ENCODE results near the gene ITGA11. TPM values are rescaled to one million over a fixed set of nuclear protein-coding genes. Genes with fewer than 3 reads are reported as not detected.
"Not testable (repeated sequence)": the region's sequence is repeated elsewhere in the genome, so short reads cannot be mapped to it uniquely, and the experiment has no call there.

The ITGA11 gene
- total and polyA plus RNA-seq, 3 experiments from 2014 or later: not detected

DNA sequence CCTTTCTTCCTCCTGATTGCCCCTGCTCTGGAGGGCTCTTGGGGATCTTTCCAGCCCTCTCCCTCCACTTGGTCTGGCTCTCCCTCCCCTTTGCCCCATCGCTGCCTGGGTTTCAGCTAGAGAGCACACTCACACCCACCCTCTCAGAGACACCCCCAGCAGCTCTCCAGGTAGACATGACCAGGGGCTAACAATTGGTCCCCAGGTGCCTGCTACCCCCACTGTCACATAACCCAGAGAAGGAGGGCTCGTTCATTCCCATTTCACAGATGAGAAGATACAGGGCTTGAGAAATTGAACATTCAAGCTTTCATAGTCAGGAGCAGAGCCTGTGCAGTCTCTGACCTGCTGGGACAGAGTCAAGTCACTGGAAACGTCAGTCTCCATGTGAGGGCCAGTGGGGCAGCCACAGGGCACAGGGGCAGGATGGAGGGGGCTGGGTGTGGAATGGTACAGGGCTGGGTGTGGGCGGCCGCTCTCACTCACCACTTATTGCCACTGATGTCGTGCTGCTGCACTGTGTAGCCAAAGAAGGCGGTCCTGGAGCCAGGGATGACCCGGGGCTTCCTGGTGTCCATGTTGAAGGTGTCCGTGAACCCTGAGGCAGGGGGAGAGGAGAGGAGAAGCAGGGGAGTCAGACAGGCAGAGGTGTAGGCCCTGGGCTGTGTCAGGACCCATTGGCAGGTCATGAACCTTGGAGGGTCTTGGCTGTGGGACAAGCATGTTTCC lies 29.4 kb downstream of the ITGA11 start:
- Histone ChIP-seq H3K4me3 (ENCODE audit: low read length) (no peak overlapping the region), H3K27ac (ENCODE audit: low read depth, low read length) (no peak overlapping the region), H3K9me3 (ENCODE audit: low read length) (no peaks in the 10 kb centered on the region), H3K36me3 (ENCODE audit: insufficient read depth, low read length) (no peaks in the 10 kb centered on the region), H3K4me1 (ENCODE audit: insufficient read depth, low read length) (no peaks in the 10 kb centered on the region), H3K27me3 (ENCODE audit: insufficient read depth, low read length, poor library complexity, severe bottlenecking) (no peaks in the 10 kb centered on the region)
- no peaks in the 10 kb centered on the region for H3K4me1 Mint-ChIP-seq
- peaks cover 0 to 3% (median 0%) of the 10 kb centered on the region in 5 donors for H3K9me3 Mint-ChIP-seq
- H3K27ac Mint-ChIP-seq: no peak overlapping the region
- H3K27me3 Mint-ChIP-seq: no peaks in the 10 kb centered on the region
- ChIA-PET CTCF (no interaction called here), POLR2A (no interaction called here)
- H3K4me3 Mint-ChIP-seq: no peak overlapping the region
- no peaks in the 10 kb centered on the region for H3K36me3 Mint-ChIP-seq
- no peak for DNase-seq

DNA sequence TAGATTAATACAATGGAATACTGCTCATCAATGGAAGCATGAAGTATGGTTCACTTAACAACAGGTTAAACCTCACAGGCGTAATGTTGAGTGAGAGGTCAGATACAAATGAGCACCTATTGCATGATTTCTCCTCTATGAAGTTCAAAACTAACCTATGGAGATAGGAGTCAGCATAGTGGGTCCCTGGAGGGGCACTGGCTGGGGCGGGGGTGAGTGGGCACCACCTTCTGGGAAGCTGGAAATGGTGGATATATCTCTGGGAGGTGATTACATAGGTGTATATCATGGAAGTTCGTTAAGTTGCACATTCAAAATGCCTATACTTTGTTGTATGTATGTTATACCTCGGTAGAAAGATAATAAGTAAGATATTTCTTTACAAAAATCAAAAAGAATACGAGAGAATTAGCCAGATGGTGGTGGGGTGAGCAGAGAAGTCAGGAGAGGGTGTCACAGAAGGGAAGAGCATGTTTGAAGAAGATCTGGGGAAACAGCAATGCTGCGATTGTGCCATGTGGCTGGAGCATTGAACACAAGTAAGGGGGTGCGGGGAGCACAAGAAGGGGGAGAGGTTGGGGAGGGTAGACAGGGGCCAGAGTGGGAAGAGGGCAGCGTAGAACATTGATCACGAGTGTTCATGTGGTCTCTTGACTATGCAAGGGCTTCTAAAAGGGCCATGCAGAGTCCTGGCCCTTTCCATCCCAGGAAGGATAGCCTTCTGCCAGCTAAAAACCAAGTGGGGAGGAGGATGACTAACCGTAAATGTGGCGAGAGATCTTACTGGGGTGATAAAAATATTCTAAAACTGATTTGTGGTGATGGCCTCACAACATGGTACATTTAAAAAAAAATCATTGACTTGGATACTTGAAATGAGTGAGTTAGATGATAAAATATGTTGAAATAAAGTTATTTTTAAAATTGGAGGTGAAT lies 30.2 kb downstream of the ITGA11 start:
- DNase-seq: no peak
- Histone ChIP-seq H3K4me3 (ENCODE audit: low read length) (no peak overlapping the region), H3K9me3 (ENCODE audit: low read length) (no peaks in the 10 kb centered on the region), H3K27me3 (ENCODE audit: insufficient read depth, low read length, poor library complexity, severe bottlenecking) (no peaks in the 10 kb centered on the region), H3K4me1 (ENCODE audit: insufficient read depth, low read length) (no peaks in the 10 kb centered on the region), H3K36me3 (ENCODE audit: insufficient read depth, low read length) (no peaks in the 10 kb centered on the region), H3K27ac (ENCODE audit: low read depth, low read length) (no peak overlapping the region)
- H3K27me3 Mint-ChIP-seq: no peaks in the 10 kb centered on the region
- ChIA-PET POLR2A (no interaction called here), CTCF (no interaction called here)
- peak overlapping the region in 1 of 8 donors; percentile 17 for H3K27ac Mint-ChIP-seq
- peaks cover 0 to 3% (median 0%) of the 10 kb centered on the region in 5 donors for H3K9me3 Mint-ChIP-seq
- no peaks in the 10 kb centered on the region for H3K36me3 Mint-ChIP-seq
- H3K4me3 Mint-ChIP-seq: no peak overlapping the region
- H3K4me1 Mint-ChIP-seq: no peaks in the 10 kb centered on the region

DNA sequence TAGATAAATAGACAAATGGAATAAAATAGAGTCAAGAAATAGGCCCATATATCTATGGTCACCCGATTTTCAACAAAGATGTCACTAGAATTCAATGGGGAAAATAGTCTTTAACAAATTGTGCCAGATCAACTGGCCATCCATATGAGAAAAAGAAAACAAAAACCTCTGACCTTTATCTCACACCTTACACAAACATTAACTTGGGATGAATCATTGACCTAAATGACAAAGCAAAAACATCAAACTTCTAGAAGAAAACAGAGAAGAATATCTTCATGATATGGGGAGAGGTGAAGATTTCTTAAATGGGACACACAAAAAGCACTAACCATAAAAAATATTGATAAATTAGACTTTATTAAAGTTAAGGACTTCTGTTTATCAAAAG lies 31.9 kb downstream of the ITGA11 start:
- no peak overlapping the region for H3K4me3 ChIP-seq (ENCODE audit: low read length)
- Mint-ChIP-seq H3K27me3 (peaks cover 3 to 5% of the 10 kb centered on the region in 2 donors), H3K9me3 (peaks cover 0 to 6% (median 0%) of the 10 kb centered on the region in 5 donors), H3K27ac (no peak overlapping the region), H3K4me3 (no peak overlapping the region), H3K4me1 (no peaks in the 10 kb centered on the region), H3K36me3 (no peaks in the 10 kb centered on the region)
- DNase-seq: no peak
- no peaks in the 10 kb centered on the region for H3K36me3 ChIP-seq (ENCODE audit: insufficient read depth, low read length)
- no peaks in the 10 kb centered on the region for H3K4me1 ChIP-seq (ENCODE audit: insufficient read depth, low read length)
- ChIA-PET POLR2A (no interaction called here), CTCF (no interaction called here)
- no peaks in the 10 kb centered on the region for H3K9me3 ChIP-seq (ENCODE audit: low read length)
- H3K27me3 ChIP-seq (ENCODE audit: insufficient read depth, low read length, poor library complexity, severe bottlenecking): no peaks in the 10 kb centered on the region
- no peak overlapping the region for H3K27ac ChIP-seq (ENCODE audit: low read depth, low read length)

DNA sequence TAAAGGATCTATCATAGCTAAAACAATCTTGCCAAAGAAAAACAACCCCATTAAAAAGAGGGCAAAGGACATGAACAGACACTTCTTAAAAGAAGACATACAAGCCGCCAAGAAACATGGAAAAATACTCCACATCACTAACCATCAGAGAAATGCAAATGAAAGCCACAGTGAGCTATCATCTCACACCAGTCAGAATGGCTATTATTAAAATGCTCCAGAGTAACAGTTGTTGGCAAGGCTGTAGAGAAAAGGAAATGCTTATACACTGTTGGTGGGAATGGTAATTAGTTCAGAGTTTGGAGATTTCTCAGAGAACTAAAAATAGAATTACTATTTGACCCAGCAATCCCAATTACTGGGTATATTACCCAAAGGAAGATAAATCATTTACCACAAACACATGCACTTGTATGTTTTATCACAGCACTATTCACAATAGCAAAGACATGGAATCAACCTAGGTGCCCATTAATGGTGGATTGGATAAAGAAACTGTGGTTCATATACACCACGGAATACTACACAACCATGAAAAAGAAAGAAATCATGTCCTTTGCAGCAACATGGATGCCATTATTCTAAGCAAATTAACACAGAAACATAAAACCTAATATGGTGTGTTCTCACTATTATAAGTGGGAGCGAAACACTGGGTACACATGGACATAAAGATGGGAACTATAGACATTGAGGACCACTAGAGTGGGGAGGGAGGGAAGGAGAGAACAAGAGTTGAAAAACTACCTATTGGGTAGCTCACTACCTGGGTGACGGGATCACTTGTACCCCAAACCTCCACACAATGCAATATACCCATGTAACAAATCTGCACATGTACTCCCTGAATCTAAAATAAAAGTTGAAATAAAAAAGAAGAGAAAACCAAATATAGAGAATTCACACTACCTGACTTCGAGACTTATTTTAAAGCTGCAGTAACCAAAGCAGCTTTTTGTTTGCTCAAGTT lies 32.6 kb downstream of the ITGA11 start:
- Histone ChIP-seq H3K4me1 (ENCODE audit: insufficient read depth, low read length) (no peaks in the 10 kb centered on the region), H3K27me3 (ENCODE audit: insufficient read depth, low read length, poor library complexity, severe bottlenecking) (no peaks in the 10 kb centered on the region), H3K9me3 (ENCODE audit: low read length) (no peaks in the 10 kb centered on the region), H3K36me3 (ENCODE audit: insufficient read depth, low read length) (no peaks in the 10 kb centered on the region), H3K4me3 (ENCODE audit: low read length) (no peak overlapping the region), H3K27ac (ENCODE audit: low read depth, low read length) (no peak overlapping the region)
- ChIA-PET POLR2A (no interaction called here), CTCF (no interaction called here)
- no peak overlapping the region for H3K4me3 Mint-ChIP-seq
- peaks cover 0 to 9% (median 0%) of the 10 kb centered on the region in 5 donors for H3K9me3 Mint-ChIP-seq
- no peaks in the 10 kb centered on the region for H3K4me1 Mint-ChIP-seq
- H3K27me3 Mint-ChIP-seq: peaks cover 7 to 12% of the 10 kb centered on the region in 2 donors
- no peak overlapping the region for H3K27ac Mint-ChIP-seq
- DNase-seq: no peak
- no peaks in the 10 kb centered on the region for H3K36me3 Mint-ChIP-seq

DNA sequence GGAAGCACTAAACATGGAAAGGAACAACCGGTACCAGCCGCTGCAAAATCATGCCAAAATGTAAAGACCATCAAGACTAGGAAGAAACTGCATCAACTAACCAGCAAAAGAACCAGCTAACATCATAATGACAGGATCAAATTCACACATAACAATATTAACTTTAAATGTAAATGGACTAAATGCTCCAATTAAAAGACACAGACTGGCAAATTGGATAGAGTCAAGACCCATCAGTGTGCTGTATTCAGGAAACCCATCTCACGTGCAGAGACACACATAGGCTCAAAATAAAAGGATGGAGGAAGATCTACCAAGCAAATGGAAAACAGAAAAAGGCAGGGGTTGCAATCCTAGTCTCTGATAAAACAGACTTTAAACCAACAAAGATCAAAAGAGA lies 34.0 kb downstream of the ITGA11 start:
- POLR2A ChIA-PET; H3K27ac ChIP-seq (ENCODE audit: low read depth, low read length); H3K4me3 ChIP-seq (ENCODE audit: low read length); H3K27ac Mint-ChIP-seq; H3K36me3 Mint-ChIP-seq; H3K27me3 ChIP-seq (ENCODE audit: insufficient read depth, low read length, poor library complexity, severe bottlenecking); H3K4me3 Mint-ChIP-seq; H3K4me1 Mint-ChIP-seq; H3K9me3 Mint-ChIP-seq; H3K9me3 ChIP-seq (ENCODE audit: low read length); H3K4me1 ChIP-seq (ENCODE audit: insufficient read depth, low read length); DNase-seq; CTCF ChIA-PET; H3K36me3 ChIP-seq (ENCODE audit: insufficient read depth, low read length): not testable (repeated sequence)
- H3K27me3 Mint-ChIP-seq: peaks cover 7 to 26% of the 10 kb centered on the region in 2 donors

DNA sequence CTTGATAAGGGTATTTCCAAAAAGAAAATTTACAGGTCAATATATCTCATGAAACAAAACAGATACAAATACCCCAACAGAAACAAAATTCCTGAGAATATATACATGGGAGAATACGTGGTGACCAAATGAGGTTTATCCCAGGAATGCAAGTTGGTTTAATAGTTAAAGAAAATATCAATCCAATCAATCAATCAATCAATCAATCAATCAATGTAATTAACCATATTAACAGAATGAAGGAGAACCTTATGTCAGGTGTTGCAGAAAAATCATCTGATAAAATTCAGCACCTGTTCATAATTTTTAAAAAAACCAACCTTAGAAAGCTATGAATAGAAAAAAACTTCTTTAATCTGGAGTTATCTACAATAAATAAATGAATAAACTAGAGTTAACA lies 35.9 kb downstream of the ITGA11 start:
- CTCF ChIA-PET: no interaction called here
- Histone ChIP-seq H3K4me1 (ENCODE audit: insufficient read depth, low read length) (no peaks in the 10 kb centered on the region), H3K9me3 (ENCODE audit: low read length) (no peaks in the 10 kb centered on the region), H3K4me3 (ENCODE audit: low read length) (no peak overlapping the region), H3K36me3 (ENCODE audit: insufficient read depth, low read length) (no peaks in the 10 kb centered on the region), H3K27me3 (ENCODE audit: insufficient read depth, low read length, poor library complexity, severe bottlenecking) (no peaks in the 10 kb centered on the region), H3K27ac (ENCODE audit: low read depth, low read length) (no peak overlapping the region)
- H3K4me1 Mint-ChIP-seq: no peaks in the 10 kb centered on the region
- POLR2A ChIA-PET: no interaction called here
- no peaks in the 10 kb centered on the region for H3K36me3 Mint-ChIP-seq
- H3K9me3 Mint-ChIP-seq: peaks cover 0 to 8% (median 0%) of the 10 kb centered on the region in 5 donors
- H3K27me3 Mint-ChIP-seq: peaks cover 21 to 44% of the 10 kb centered on the region in 2 donors
- DNase-seq: no peak
- H3K27ac Mint-ChIP-seq: no peak overlapping the region
- no peak overlapping the region for H3K4me3 Mint-ChIP-seq

DNA sequence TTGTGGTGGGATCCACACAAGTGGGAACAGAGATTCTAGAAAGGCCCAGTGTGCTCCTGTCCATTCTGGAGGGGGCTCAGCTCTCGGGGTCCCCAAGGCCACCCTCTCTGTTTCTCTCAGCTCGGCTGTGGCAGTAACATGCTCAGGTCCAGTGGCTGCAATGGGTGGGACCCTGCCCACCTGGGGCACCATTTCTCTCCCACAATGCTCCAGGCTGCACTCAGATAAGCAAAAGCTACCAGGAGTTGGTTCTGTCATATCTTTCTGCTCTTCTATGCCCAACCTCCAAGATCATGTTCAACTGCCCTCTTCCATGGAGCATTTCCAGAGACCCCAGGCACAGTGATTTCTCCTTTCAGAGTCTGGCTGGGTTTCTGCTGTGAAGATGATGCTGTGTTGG lies 40.8 kb downstream of the ITGA11 start:
- POLR2A ChIA-PET: no interaction called here
- H3K36me3 Mint-ChIP-seq: no peaks in the 10 kb centered on the region
- no peaks in the 10 kb centered on the region for H3K4me1 ChIP-seq (ENCODE audit: insufficient read depth, low read length)
- H3K27me3 Mint-ChIP-seq: peaks cover 28 to 56% of the 10 kb centered on the region in 2 donors
- H3K9me3 Mint-ChIP-seq: peaks cover 0 to 8% (median 0%) of the 10 kb centered on the region in 5 donors
- H3K4me1 Mint-ChIP-seq: no peaks in the 10 kb centered on the region
- H3K9me3 ChIP-seq (ENCODE audit: low read length): no peaks in the 10 kb centered on the region
- H3K4me3 Mint-ChIP-seq: no peak overlapping the region
- peaks cover 3% of the 10 kb centered on the region for H3K27me3 ChIP-seq (ENCODE audit: insufficient read depth, low read length, poor library complexity, severe bottlenecking)
- DNase-seq: no peak
- CTCF ChIA-PET: no interaction called here
- no peak overlapping the region for H3K27ac ChIP-seq (ENCODE audit: low read depth, low read length)
- H3K27ac Mint-ChIP-seq: no peak overlapping the region
- H3K4me3 ChIP-seq (ENCODE audit: low read length): no peak overlapping the region
- H3K36me3 ChIP-seq (ENCODE audit: insufficient read depth, low read length): no peaks in the 10 kb centered on the region
